GM19397 (cell line): ENCODE data around the gene GPATCH8.
"Not testable (repeated sequence)": the region's sequence is repeated elsewhere in the genome, so short reads cannot be mapped to it uniquely, and the experiment has no call there.

Experiments used
- ATAC-seq: cut with Tn5 transposase; IDR thresholded peaks from one replicate; pipeline ENCODE4 v1.9.1; 2021; ENCODE audit warnings: mild to moderate bottlenecking, moderate library complexity; ENCODE audit not compliant: unreplicated experiment

The GPATCH8 gene

GRCh38 chr17:44527954-44528353, 24.7 kb upstream of the GPATCH8 start:
- ATAC-seq, result no peak

DNA sequence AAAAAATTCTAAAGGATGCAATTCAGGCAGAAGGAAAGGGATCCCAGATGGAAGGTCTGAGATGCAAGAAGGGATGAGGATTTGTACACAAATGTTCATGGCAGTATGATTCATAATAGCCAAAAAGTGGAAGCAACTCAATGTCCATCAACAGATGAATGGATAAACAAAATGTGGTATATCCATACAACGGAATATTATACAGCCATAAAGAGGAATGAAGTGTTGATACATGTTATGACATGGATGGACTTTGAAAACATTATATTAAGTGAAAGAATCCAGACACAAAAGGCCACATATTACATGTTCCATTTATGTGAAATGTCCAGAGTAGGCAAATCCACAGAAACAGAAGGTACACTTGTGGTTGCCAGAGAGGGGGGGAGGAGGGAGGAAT, 23.9 kb upstream of the GPATCH8 start:
- no peak for ATAC-seq

- ATAC-seq, result no peak
Observed at GRCh38 chr17:44523672-44523972, 20.4 kb upstream of the GPATCH8 start.

DNA sequence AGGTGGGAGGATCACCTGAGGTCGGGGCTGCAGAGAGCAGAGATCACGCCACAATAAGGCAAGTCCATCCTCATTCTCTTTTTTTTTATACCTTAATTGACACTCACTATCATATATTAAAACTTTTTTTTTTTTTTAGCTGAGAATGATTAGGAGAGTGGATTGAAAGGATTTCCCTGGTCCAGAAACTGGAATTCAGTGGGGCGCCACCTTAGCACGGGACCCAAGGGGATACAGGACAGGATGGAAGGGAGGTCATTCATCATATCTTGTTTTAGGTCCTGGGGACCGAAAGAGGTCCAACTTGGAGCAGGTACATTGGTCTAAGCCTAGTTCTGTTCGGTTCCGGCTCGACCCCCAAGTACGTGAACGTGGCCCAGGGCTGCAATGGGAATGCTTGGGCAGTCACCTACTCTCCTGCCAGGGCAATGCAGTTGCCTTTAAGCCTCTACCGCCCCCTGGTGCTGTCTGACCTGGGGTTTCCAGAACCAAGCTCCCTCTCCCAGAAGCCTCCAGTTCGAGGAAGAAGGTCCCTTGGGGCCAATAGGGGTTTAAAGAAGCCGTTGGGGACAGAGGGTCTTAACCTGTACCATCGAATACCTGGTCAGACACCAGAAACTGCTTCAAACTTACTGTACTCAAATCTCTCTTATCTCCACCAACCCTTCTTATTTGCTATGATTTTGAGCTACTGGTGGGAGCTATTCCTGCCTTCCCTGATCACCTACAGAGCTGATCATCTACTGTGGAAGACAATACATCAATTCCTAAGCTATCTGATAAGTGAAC, 19.9 kb upstream of the GPATCH8 start:
- no peak for ATAC-seq

GRCh38 chr17:44518032-44518431, 14.8 kb upstream of the GPATCH8 start:
- ATAC-seq, result no peak

DNA sequence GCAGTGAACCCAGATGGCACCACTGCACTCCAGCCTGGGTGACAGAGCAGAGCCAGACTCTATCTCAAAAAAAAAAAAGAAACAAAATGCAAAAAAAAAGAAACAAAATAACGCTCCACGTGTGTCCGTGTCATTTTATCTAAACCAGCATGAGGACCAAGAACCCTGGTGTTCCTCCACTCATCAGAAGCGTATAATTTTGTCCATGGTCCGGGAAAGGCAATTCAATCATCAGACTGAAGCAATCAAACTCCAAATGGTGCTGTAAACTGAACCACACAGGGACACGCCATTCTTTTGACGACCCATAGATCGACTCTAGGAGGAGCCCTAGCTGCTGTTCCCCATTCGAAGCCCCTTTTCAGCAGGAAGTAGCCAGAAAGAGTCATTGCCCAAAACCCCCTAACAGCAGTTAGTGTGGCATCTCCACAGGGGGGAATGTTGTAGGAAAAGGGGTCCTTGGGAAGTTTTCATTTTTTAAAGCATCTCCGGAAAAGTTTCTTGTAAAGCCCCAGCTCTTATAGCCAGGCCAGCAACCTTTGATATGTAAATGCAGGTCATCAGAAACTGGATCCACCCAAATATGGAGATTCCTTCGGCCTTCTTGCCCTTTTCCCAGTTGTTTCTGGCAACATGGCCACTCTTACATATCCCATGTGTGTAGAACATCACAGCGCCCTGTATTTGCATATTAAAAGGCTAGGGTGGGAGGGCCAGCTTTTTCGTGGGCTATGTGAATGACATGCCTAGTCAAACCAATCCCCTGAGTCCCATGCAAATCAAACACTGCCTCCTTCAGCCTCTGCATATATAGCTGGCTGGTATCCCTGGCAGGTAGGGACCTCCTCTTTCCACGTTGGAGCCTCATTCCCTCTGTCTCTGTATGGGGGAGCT, 8.3 kb upstream of the GPATCH8 start:
- not testable (repeated sequence) for ATAC-seq

DNA sequence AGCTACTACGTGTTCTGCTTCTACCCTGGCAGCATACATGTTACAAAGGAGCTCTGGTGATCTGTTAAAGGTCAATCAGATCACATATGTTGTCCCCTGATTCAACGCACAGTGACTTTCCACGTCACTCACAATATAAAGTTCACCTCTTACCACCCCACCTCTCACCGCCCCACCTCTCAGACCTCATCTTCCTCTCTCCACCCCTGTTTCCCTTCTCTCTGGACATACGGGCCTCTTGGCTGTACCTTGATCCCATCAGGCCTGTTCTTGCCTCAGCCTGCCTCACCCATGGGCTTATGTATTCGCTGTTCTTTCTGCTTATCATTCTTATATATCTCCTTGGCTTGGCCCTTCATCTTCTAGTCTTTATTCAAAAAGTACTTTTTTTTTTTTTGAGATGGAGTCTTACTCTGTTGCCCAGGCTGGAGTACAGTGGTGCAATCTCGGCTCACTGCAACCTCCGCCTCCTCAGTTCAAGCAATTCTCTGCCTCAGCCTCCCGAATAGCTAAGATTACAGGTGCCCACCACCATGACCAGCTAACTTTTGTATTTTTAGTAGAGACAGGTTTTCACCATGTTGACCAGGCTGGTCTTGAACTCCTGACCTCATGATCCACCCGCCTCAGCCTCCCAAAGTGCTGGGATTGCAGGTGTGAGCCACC, 3.9 kb upstream of the GPATCH8 start:
- ATAC-seq, result not testable (repeated sequence)

DNA sequence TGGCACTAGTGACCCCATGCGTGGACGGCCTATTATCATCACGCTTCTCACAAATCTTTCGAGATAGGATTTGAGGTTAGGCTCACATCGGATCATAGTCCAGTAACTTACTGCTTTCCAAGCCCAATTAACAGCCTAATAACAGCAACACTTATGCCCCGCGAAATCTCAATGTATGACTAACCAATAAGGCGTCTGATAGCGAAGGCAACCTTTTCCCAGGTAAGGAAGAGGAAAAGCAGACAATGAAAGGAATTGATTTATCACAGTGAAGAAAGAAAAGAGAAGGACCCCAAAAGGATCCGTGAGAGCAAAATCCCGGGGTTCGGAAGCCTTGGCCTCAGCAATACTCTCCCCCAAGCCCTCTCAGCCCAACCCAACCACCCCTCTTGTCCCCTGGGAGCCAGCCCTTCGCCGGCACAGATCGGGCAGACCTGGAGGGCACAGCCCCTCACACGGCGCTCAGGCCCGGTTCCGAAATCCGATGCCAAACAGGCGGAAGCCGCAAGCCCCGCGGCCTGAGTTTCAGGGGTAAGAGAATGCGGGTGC, 534 bp downstream of the GPATCH8 start:
- ATAC-seq, result peak; percentile 3

GRCh38 chr17:44501866-44502375, 1.3 kb downstream of the GPATCH8 start:
- no peak for ATAC-seq

DNA sequence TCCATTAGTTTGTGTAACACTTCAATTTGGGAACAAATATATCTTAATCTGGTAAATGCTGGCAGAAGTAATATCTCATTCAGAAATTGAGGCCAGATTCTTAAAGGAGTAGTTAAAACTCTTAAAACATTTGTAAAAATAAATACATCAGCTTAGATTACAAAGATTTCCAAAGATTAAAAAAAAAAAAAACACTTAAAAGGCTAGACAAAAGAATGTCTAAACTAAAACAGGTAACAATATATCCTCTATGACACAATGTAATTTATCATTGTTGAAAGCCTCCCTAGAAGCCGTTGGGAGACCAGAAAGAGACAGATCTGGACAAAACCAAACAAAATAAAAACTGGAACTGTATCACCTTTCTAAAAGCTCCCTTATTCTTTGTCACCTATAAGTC, 3.5 kb downstream of the GPATCH8 start:
- ATAC-seq, result no peak

DNA sequence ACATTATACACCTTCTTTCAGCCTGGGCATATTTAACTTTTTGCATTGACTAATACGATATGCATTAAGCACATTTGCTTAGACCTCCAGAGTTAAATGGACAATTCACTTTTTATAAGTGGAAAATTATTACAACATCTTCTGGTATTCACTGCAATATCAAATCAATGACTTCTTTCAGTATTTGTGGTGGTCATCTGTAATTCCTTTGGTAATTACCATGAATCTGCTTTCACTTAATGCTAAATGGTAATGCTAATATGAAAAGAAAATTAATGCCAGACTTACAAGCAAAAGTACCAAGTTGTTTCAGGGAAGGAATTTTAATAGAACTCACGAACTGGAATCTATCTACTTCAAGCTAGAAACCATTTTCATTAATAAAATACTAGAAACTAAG, 6.4 kb downstream of the GPATCH8 start:
- ATAC-seq, result no peak

GRCh38 chr17:44493339-44493738, 9.9 kb downstream of the GPATCH8 start:
- no peak for ATAC-seq

DNA sequence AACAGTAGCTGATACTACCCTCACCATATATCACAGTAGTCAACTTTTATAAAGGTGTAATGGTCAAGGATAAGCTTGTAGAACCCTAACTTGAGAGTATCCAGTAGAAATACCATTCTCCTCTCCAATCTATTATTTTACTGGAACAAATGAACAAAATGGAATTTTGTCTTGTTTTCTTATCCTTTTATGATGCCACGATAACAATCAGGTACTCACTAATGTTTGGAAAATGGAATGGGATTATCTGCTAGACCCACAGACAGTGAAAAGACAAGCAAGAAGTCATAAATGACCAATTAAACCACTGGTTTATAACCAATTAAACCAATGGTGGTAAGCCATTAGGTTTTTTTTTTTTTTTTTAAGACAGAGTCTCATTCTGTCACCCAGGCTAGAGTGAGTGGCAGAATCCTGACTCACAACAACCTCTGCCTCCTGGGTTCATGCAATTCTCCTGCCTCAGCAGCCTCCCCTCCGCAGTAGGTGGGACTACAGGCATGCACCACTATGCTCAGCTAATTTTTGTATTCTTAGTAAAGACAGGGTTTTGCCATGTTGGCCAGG, 10.4 kb downstream of the GPATCH8 start:
- ATAC-seq, result no peak

GRCh38 chr17:44489581-44489980, 13.6 kb downstream of the GPATCH8 start:
- no peak for ATAC-seq

DNA sequence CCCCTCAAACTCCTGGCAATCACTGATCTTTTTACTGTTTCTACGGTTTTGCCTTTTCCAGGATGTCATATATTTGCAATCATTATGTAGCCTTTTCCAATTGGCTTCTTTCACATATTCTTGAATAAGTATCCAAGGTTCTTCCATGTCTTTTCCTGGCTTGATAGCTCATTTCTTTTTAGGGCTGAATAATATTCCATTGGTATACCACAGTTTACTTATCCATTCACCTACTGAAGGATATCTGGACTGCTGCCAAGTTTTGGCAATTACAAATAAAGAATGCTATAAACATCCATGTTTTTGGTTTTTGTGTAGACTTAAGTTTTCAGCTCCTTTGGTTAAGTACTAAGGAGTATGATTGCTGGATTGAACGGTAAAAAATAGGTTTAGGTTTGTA, 16.0 kb downstream of the GPATCH8 start:
- ATAC-seq, result no peak

- ATAC-seq, result no peak
Observed at GRCh38 chr17:44473367-44473766, 29.8 kb downstream of the GPATCH8 start.

GRCh38 chr17:44469676-44470075, 33.5 kb downstream of the GPATCH8 start:
- ATAC-seq, result no peak

GRCh38 chr17:44467108-44467507, 36.1 kb downstream of the GPATCH8 start:
- no peak for ATAC-seq

DNA sequence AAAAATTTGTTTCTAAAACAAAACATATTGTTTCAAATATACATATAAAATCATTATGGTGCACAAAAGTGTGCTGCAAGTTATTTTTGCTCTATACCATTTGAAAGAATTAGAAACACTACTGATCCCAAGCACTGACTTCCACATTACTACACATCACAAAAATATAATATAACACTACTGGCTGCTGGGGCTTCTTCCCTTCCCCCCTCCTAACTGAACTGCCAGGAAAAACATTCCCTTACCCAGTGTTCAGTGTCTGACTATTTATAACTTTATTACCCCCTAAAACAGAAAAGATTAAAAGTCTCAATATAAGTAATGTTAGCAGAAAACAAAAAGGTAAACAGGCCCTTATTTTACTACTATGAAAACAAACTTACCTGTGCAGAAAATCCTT, 36.9 kb downstream of the GPATCH8 start:
- ATAC-seq, result no peak

- no peak for ATAC-seq
Observed at GRCh38 chr17:44465897-44466296, 37.3 kb downstream of the GPATCH8 start.

GRCh38 chr17:44465276-44465675, 37.9 kb downstream of the GPATCH8 start:
- ATAC-seq, result no peak
